ENCODE results near the gene HDAC8. TPM values are rescaled to one million over a fixed set of nuclear protein-coding genes. Genes with fewer than 3 reads are reported as not detected.
A peak's percentile ranks its signal among the peaks of the same experiment; 100 is the strongest.
"Not testable (repeated sequence)": the region's sequence is repeated elsewhere in the genome, so short reads cannot be mapped to it uniquely, and the experiment has no call there.

Gene HDAC8
- total RNA-seq = 29.2 and 29.9 TPM in 2 replicates

DNA sequence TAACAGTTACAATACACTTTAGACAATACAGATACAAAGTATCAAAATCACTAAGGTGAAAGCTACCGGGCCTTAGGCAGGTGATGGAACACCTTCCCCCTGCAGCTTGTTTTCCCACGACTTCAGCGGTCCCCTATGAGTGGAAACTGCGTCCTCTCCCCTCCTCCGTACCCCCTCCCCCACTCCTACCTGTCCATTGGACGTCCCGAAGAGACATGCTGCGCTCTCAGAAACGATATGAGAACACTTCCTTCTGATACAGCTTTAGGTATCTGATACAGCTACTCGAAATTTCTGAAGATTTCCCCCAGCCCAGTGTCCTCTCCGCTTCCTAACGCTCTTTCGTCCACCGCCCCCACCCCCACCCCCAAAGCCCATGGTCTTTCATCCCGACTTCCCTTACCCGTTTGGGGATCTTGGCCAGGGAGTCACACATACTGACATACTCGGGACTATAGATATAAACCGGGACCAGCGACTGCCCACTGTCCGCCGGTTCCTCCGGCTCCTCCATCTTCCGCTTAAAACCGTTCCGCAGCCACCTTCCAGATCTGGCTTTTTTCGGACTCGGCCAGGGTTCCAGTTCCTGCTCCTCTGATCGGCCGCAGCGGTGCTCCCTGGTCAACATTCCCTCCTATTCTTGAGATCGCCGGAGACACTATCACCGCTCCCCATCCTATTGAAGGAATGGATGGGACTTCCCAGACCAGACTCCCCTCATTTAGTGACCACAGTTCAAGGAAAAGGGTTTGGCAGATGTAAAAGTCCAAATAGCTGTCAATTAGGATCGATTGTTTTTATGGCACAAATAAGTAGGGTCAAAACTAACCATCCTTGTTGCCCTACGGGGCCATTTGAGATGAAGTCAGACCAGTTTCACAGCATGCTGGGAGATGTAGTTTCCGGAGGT, at the start of gene HDAC8:
Gene HDAC8 (minus strand): TSS at position 596 of the 910 bp plus-strand sequence. CDS start 82 bp downstream, at position 514.
- H3K4me3 Mint-ChIP-seq = peak within 1 kb of the TSS; percentile 92
- intact Hi-C loops (cut with micrococcal nuclease) = loop anchor here (1.0 to 2.0 kb wide), 2 partner anchors 49 to 140 kb away; no protein-coding TSS in a partner anchor
- H3K9me3 Mint-ChIP-seq = no peaks in the 10 kb centered on the region
- peak within 1 kb of the TSS; percentile 96 for H3K27ac Mint-ChIP-seq
- peak; percentile 85 for DNase-seq
- H3K4me1 Mint-ChIP-seq = peaks cover 5% of the 10 kb centered on the region
- H3K27me3 Mint-ChIP-seq = peaks cover 9% of the 10 kb centered on the region
- H3K36me3 Mint-ChIP-seq (ENCODE audit: low read depth) = peaks cover 9% of the 10 kb centered on the region

DNA sequence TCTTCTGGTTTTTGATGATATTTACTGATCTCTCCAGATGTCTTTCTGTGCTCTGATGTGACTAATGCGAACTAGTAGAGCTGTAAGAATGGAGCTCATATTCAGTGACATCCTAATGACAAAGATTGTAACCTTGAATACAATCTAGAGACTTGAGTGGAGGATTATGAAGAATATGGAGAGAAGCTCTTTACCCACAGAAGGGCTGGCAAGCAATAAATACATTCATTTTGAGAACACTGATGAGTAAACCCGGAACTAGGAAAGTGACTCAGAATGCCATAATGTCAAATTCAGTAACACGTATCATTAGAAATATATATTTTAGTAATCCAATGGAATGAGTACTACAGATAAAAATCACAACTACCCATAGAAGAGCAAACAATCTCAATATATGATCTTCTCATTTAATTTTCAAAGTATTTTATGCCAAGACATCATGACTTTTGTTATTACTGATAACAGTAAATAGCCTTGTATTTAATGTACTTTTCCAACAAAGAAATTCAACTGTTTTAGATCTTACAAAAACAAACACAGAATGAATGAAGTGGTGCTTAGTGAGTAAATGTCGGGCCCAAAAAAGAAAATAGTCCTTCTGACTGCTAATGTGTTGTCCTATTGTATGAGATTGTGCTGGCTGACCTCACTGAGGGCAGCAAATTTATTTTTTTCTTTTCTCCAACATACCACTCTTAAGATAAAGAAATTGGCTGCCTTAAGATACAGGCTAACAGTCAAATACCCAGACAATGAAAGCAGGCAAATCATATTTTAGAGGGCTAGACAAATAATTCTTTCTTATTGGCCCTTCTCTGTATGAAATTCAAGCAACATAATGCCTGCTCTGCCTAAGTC, 49.2 kb upstream of the HDAC8 start:
- H3K4me1 Mint-ChIP-seq = peaks cover 25% of the 10 kb centered on the region
- peak overlapping the region; percentile 80 for H3K4me3 Mint-ChIP-seq
- H3K36me3 Mint-ChIP-seq (ENCODE audit: low read depth) = peaks cover 17% of the 10 kb centered on the region
- peak; percentile 51 for DNase-seq
- H3K27ac Mint-ChIP-seq = peak overlapping the region; percentile 98
- H3K9me3 Mint-ChIP-seq = no peaks in the 10 kb centered on the region
- no peaks in the 10 kb centered on the region for H3K27me3 Mint-ChIP-seq
- intact Hi-C loops (cut with micrococcal nuclease) = loop anchor here (1.0 to 10.0 kb wide), 6 partner anchors 18 to 347 kb away; partner anchors contain the start of gene RPS4X

DNA sequence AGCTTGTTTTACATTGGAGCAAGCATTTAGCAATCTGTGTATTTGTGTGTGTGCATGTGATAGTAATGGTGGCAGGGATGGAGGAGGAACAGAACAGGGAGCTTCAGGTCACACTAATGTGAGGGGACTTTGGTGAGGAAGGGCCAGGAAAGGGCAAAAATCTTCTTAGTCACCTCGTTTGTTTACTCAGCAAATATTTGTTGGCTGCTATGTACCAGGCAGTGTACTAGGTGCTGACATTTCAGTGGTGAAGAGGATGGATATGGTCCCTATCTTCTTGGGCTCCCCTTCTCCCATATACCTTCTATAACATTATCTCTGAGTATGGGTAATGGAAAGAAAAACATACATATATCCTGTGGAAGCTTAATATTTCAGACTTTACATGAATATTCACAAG, 48.5 kb upstream of the HDAC8 start:
- DNase-seq = no peak
- Mint-ChIP-seq H3K27me3 (no peaks in the 10 kb centered on the region), H3K36me3 (ENCODE audit: low read depth) (peaks cover 17% of the 10 kb centered on the region), H3K9me3 (no peaks in the 10 kb centered on the region), H3K4me1 (peaks cover 25% of the 10 kb centered on the region), H3K4me3 (peak overlapping the region; percentile 80), H3K27ac (peak overlapping the region; percentile 98)
- intact Hi-C loops (cut with micrococcal nuclease) = loop anchor here (1.0 to 10.0 kb wide), 6 partner anchors 17 to 346 kb away; partner anchors contain the start of gene RPS4X

DNA sequence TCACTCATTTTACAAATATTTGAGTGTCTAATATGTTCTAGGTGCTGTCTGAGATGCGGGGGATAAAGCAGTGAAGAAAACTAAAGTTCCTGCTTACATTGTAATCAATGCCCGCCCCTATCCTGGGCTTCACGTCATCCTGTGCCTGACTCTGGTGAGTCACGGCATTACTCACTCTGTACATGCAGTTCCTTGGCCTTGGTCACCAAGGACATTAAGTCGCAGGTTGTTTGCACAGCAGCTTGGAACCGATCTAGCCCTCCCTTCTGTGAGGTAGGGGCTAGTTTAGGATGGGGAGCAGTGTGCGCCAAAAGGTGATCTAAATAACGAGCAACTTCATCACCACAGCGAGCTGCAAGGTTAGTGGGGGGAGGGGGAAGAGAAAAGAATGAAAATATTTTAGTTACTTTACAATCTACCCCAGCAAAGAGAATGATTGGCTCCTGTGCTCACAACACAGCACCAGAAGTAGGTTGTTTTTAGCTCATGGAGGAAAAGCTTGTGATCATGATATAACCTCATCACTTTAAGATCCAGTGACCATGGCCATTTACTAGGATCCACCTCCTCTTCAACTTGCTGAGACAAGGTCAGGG, 48.0 kb upstream of the HDAC8 start:
- H3K9me3 Mint-ChIP-seq = no peaks in the 10 kb centered on the region
- H3K27me3 Mint-ChIP-seq = no peaks in the 10 kb centered on the region
- peak; percentile 69 for DNase-seq
- H3K4me3 Mint-ChIP-seq = peak overlapping the region; percentile 80
- H3K36me3 Mint-ChIP-seq (ENCODE audit: low read depth) = peaks cover 16% of the 10 kb centered on the region
- H3K27ac Mint-ChIP-seq = peak overlapping the region; percentile 98
- H3K4me1 Mint-ChIP-seq = peaks cover 25% of the 10 kb centered on the region
- intact Hi-C loops (cut with micrococcal nuclease) = loop anchor here (1.0 to 10.0 kb wide), 6 partner anchors 16 to 346 kb away; partner anchors contain the start of gene RPS4X

DNA sequence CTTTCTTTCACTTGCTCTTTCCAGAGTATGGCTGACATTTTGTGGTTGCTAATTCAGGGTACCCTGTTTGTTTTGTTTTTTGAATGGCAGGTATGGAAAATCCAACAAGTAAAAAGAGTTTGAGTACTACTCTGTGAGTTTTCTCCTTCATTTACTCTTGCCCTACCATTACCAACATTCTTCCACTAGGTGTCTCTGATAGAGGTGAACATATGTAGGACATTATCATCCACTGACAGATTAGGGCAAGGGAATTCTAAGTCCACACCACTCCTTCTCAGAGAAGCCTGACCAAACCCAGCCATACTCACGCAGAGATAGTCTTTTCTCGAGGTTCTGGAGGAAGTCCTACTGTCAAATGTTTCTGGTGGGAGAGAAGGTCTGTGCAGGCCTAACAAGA, 36.7 kb upstream of the HDAC8 start:
- Mint-ChIP-seq H3K9me3 (peaks cover 4% of the 10 kb centered on the region), H3K27me3 (no peaks in the 10 kb centered on the region), H3K36me3 (ENCODE audit: low read depth) (peaks cover 7% of the 10 kb centered on the region), H3K4me3 (no peak overlapping the region), H3K4me1 (peaks cover 2% of the 10 kb centered on the region), H3K27ac (no peak overlapping the region)
- DNase-seq = no peak
- intact Hi-C loops (cut with micrococcal nuclease) = no loop called here

DNA sequence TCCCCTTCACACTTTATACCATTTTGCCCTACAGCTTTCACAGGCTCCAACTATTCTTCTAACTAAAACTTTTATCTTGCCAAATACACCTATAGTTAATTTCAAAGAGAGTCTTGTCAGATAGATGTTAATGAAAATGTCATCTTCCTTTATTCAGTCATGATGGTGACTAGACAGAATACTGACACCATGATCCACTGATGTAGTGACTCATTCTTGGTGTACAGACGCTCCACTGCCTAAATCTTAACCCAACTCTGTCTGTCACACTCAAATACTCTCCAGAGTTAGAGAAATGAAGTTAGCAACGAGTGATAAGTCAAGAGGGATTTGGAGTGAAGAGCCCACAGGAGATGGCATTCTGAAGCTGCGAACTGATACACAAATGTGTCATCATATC, 32.1 kb upstream of the HDAC8 start:
- Mint-ChIP-seq H3K36me3 (ENCODE audit: low read depth) (peaks cover 7% of the 10 kb centered on the region), H3K27me3 (no peaks in the 10 kb centered on the region), H3K4me1 (peaks cover 5% of the 10 kb centered on the region), H3K4me3 (no peak overlapping the region), H3K27ac (peak overlapping the region; percentile 29), H3K9me3 (peaks cover 4% of the 10 kb centered on the region)
- no peak for DNase-seq
- intact Hi-C loops (cut with micrococcal nuclease) = loop anchor here (1.0 kb wide), 1 partner anchor 17 kb away; no protein-coding TSS in a partner anchor

DNA sequence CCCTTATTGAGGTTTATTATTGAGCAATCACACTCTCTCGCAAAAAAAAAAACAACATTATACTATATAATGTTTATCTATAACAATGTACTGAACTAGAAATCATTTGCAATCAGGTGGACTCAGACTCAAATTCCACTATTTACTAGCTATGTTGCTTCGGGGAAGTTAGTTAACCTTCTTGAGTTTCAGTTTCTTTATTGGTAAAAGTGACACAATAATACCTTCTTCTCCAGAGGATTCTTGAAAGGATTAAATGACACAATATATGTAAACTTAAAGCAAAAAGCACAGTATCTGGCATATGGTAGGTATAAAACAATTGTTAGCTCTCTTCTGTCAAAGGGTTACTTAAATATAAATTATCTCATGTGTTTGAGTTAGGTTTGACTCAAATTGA, 31.5 kb upstream of the HDAC8 start:
- intact Hi-C loops (cut with micrococcal nuclease) = loop anchor here (1.0 kb wide), 1 partner anchor 17 kb away; no protein-coding TSS in a partner anchor
- Mint-ChIP-seq H3K27ac (no peak overlapping the region), H3K36me3 (ENCODE audit: low read depth) (peaks cover 7% of the 10 kb centered on the region), H3K27me3 (no peaks in the 10 kb centered on the region), H3K9me3 (peaks cover 4% of the 10 kb centered on the region), H3K4me1 (peaks cover 5% of the 10 kb centered on the region), H3K4me3 (no peak overlapping the region)
- no peak for DNase-seq

DNA sequence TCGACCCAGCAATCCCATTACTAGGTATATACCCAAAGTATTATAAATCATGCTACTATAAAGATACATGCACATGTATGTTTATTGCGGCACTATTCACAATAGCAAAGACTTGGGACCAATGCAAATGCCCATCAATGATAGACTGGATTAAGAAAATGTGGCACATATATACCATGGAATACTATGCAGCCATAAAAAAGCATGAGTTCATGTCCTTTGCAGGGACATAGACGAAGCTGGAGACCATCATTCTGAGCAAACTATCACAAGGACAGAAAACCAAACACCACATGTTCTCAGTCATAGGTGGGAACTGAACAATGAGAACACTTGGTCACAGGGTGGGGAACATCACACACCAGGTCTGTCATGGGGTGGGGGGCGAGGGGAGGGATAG, 18.4 kb upstream of the HDAC8 start:
- intact Hi-C loops (cut with micrococcal nuclease); H3K9me3 Mint-ChIP-seq; H3K27ac Mint-ChIP-seq; H3K27me3 Mint-ChIP-seq; DNase-seq; H3K4me1 Mint-ChIP-seq; H3K4me3 Mint-ChIP-seq; H3K36me3 Mint-ChIP-seq (ENCODE audit: low read depth): not testable (repeated sequence)

DNA sequence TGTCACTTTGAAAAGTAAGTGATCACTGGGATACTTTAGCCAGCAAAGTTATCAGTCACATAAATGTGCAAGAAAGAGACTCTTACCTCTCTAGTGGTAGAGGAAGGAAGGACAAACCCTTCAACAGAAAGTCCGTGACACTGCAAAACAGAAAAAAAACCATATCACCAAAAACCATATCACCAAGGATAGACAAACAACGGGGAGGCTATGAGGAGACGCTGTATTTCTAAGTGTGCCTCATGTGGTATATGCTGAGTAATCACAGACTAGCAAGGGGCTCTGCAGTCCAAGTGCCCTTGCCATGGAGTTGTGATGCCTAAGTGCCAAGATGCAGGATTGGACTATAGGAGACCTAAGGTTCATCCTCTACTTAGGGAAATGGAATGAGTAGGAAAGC, 11.5 kb upstream of the HDAC8 start:
- no peak for DNase-seq
- H3K36me3 Mint-ChIP-seq (ENCODE audit: low read depth) = peaks cover 2% of the 10 kb centered on the region
- H3K27ac Mint-ChIP-seq = no peak overlapping the region
- no peaks in the 10 kb centered on the region for H3K9me3 Mint-ChIP-seq
- no peak overlapping the region for H3K4me3 Mint-ChIP-seq
- intact Hi-C loops (cut with micrococcal nuclease) = no loop called here
- no peaks in the 10 kb centered on the region for H3K4me1 Mint-ChIP-seq
- H3K27me3 Mint-ChIP-seq = no peaks in the 10 kb centered on the region

DNA sequence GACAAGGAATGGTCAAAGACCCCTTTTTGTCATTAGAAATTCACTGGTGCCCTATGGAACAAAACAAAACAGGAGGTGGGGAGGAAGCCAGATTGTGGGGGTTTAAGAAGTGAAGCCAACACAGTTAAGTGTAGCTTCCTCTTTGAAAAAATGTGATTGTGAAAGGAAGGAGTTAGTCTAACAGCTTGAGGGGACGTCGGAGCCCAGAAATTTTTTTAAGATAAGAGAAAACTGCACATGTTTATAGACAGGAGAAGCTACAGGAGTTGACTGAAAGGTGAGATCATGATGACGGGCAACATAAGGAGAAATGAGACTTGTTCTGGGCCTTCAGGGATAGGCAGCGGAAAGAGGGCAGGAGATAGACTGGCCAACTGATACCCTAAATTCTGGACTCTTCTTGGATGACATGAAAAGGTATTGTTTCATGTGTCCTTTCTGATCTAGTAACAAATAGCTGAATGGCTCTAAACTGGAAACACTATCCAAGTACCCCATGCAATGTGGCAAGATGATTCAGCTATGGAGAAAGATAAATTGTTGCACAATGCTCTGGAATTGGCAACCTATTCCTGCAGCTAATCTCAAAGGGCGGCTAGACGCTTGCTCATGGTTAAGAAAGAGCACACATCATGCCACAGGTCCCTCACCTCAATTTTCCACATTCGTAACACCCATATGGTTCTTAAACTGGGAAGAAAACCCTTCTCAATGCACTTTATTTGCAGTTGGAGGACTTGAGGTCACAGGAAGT, 3.7 kb upstream of the HDAC8 start:
- no peaks in the 10 kb centered on the region for H3K9me3 Mint-ChIP-seq

DNA sequence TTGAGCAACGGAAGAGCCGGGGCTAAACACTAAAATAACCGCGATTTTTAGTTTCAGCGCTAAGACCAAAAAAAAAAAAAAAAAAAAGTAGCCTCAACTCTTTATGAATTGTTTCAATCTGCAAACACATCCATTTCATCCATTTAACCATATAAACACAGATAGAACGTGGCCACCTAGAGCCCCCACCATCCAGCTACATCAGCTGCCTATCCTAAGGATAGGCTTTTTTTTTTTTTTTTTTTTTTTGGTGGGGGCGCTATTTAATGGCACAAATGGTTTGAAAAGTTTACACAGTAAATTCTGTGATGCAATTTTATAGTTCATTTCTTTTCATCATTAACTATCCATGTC, 492 bp upstream of the HDAC8 start:
- DNase-seq = no peak
- Mint-ChIP-seq H3K9me3 (no peaks in the 10 kb centered on the region), H3K27ac (peak overlapping the region; percentile 96), H3K27me3 (peaks cover 9% of the 10 kb centered on the region), H3K4me3 (peak overlapping the region; percentile 92), H3K4me1 (peaks cover 5% of the 10 kb centered on the region), H3K36me3 (ENCODE audit: low read depth) (peaks cover 5% of the 10 kb centered on the region)
- intact Hi-C loops (cut with micrococcal nuclease) = loop anchor here (1.0 to 2.0 kb wide), 2 partner anchors 48 to 140 kb away; no protein-coding TSS in a partner anchor

More for the DNA sequence above, 3.7 kb upstream of the HDAC8 start:
- H3K4me1 Mint-ChIP-seq = peaks cover 3% of the 10 kb centered on the region
- H3K27me3 Mint-ChIP-seq = peaks cover 9% of the 10 kb centered on the region
- DNase-seq = no peak
- no peaks in the 10 kb centered on the region for H3K36me3 Mint-ChIP-seq (ENCODE audit: low read depth)
- H3K27ac Mint-ChIP-seq = no peak overlapping the region
- H3K4me3 Mint-ChIP-seq = no peak overlapping the region
- intact Hi-C loops (cut with micrococcal nuclease) = no loop called here

DNA sequence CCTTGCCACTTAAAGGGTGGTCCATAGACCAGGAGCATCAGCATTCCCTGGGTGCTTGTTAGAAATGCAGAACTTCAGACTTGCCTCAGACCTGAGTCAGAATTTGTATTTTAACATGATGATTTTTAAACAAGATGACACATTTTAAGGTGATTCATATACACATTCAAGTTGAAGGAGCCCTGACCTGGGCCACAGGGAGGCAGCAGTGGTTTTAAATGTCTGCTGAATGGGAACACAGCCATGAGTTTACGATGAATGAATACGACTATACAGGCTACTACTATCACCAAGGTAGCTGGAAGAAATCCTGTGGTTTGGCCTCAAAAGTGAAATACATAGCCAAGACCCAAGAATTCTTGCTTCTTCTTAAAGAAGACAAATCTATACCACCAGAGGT, 2.9 kb downstream of the HDAC8 start:
- intact Hi-C loops (cut with micrococcal nuclease) = no loop called here
- H3K36me3 Mint-ChIP-seq (ENCODE audit: low read depth) = peaks cover 25% of the 10 kb centered on the region
- DNase-seq = no peak

More for the DNA sequence above, 2.9 kb downstream of the HDAC8 start:
- no peak overlapping the region for H3K4me3 Mint-ChIP-seq
- H3K27me3 Mint-ChIP-seq = no peaks in the 10 kb centered on the region
- peaks cover 5% of the 10 kb centered on the region for H3K4me1 Mint-ChIP-seq
- no peak overlapping the region for H3K27ac Mint-ChIP-seq
- H3K9me3 Mint-ChIP-seq = no peaks in the 10 kb centered on the region

All from activated CD4-positive, alpha-beta T cell treated with anti-CD3 and anti-CD28 coated beads, Interleukin-2, amount 10 ng/mL, durations not matched to agents 24 days and 14 days (primary cell).